OCI-LY3 (cell line): Measurements from ENCODE around the gene RFX4.

ENCODE experiments used
- H2AFZ ChIP-seq: fragments of 200-600, 300-600 bp; shearing (Covaris generic); 2 replicates; pipeline ENCODE4 v1.6.0; 2014; ENCODE audit warnings: antibody characterized with exemption, low read depth, low read length
- H3K27ac ChIP-seq: fragments of 200-600, 300-600 bp; sonication (generic); 2 replicates; pipeline ENCODE4 v1.5.1; 2014; ENCODE audit warnings: mild to moderate bottlenecking, low read length, moderate library complexity, mixed read lengths
- H3K27me3 ChIP-seq: fragments of 200-600, 300-600 bp; sonication (generic); 2 replicates; pipeline ENCODE4 v1.6.1; 2014; ENCODE audit warnings: low read depth, low read length, mixed read lengths
- H3K36me3 ChIP-seq: fragments of 200-600, 300-600 bp; sonication (generic); replicated peaks from 2 replicates; pipeline ENCODE3; 2014; ENCODE audit warnings: low read depth, low read length, mixed read lengths
- H3K4me1 ChIP-seq: fragments of 300-600, 200-600 bp; sonication (generic); 2 replicates; pipeline ENCODE4 v1.6.1; 2014; ENCODE audit warnings: low read length, mixed read lengths
- H3K4me2 ChIP-seq: fragments of 200-600, 300-600 bp; sonication (generic); 2 replicates; pipeline ENCODE4 v1.6.1; 2014; ENCODE audit warnings: low read length, mixed read lengths
- H3K4me3 ChIP-seq: fragments of 300-600, 200-600 bp; sonication (generic); 2 replicates; pipeline ENCODE4 v1.5.1; 2014; ENCODE audit warnings: antibody characterized with exemption, mild to moderate bottlenecking, low read length, moderate library complexity
- H3K79me2 ChIP-seq: fragments of 300-600, 200-600 bp; shearing (Covaris generic); 2 replicates; pipeline ENCODE4 v1.6.1; 2014; ENCODE audit warnings: mild to moderate bottlenecking, low read length, mixed read lengths
- H3K9ac ChIP-seq: fragments of 300-600, 200-600 bp; shearing (Covaris generic); 2 replicates; pipeline ENCODE4 v1.6.0; 2014; ENCODE audit warnings: mild to moderate bottlenecking, low read length, moderate library complexity
- H3K9me3 ChIP-seq: fragments of 200-600, 300-600 bp; shearing (Covaris generic); 2 replicates; pipeline ENCODE4 v1.6.1; 2014; ENCODE audit warnings: low read length, mixed read lengths; ENCODE audit not compliant: insufficient read depth
- H4K20me1 ChIP-seq: fragments of 200-600, 300-600 bp; sonication (generic); 2 replicates; pipeline ENCODE4 v1.6.1; 2016; ENCODE audit warnings: low read length, mixed read lengths; ENCODE audit not compliant: insufficient read depth
- EZH2phosphoT487 ChIP-seq: fragments of 200-600 bp; shearing (Covaris generic); IDR thresholded peaks from 2 replicates; pipeline ENCODE4 v1.6.1; 2018; ENCODE audit warnings: antibody characterized with exemption, mixed run types, low read depth
- TF ChIP-seq, protein P1 (sequence below): fragments of 200-600, 300-600 bp; sonication (generic); IDR thresholded peaks from 2 replicates; pipeline ENCODE4 v1.5.1; 2014; ENCODE audit warnings: antibody characterized with exemption, low read length, low read depth

The RFX4 gene

DNA sequence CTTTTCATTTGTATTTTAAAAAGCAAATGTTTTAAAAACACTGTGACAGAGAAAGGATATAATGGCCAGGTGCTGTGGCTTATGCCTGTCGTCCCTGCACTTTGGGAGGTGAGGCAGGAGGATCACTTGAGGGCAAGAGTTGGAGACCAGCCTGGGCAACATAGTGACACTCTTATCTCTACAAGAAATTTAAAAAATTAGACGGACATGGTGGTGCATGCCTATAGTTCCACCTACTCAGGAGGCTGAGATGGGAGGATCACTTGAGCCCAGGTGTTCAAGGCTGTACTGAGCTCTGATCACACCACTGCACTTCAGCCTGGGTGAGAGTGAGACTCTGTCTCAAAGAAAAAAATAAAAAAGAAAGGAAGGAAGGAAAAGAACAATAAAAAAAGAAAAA lies 7.8 kb downstream of the RFX4 start:
- H3K4me1 ChIP-seq, result no peaks in the 10 kb centered on the region
- no peaks in the 10 kb centered on the region for H3K79me2 ChIP-seq
- no peak for TF ChIP-seq EZH2phosphoT487
- TF ChIP-seq, protein P1, sequence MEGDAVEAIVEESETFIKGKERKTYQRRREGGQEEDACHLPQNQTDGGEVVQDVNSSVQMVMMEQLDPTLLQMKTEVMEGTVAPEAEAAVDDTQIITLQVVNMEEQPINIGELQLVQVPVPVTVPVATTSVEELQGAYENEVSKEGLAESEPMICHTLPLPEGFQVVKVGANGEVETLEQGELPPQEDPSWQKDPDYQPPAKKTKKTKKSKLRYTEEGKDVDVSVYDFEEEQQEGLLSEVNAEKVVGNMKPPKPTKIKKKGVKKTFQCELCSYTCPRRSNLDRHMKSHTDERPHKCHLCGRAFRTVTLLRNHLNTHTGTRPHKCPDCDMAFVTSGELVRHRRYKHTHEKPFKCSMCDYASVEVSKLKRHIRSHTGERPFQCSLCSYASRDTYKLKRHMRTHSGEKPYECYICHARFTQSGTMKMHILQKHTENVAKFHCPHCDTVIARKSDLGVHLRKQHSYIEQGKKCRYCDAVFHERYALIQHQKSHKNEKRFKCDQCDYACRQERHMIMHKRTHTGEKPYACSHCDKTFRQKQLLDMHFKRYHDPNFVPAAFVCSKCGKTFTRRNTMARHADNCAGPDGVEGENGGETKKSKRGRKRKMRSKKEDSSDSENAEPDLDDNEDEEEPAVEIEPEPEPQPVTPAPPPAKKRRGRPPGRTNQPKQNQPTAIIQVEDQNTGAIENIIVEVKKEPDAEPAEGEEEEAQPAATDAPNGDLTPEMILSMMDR, result no peak
- no peaks in the 10 kb centered on the region for H3K9me3 ChIP-seq
- H3K27me3 ChIP-seq, result peaks cover 29% of the 10 kb centered on the region; the same call in 1 of the 2 replicates
- no peak overlapping the region for H3K4me3 ChIP-seq
- H2AFZ ChIP-seq, result no peak overlapping the region
- H3K9ac ChIP-seq, result no peak overlapping the region
- H3K36me3 ChIP-seq, result no peaks in the 10 kb centered on the region
- no peak overlapping the region for H3K27ac ChIP-seq
- no peaks in the 10 kb centered on the region for H4K20me1 ChIP-seq
- no peak overlapping the region for H3K4me2 ChIP-seq

DNA sequence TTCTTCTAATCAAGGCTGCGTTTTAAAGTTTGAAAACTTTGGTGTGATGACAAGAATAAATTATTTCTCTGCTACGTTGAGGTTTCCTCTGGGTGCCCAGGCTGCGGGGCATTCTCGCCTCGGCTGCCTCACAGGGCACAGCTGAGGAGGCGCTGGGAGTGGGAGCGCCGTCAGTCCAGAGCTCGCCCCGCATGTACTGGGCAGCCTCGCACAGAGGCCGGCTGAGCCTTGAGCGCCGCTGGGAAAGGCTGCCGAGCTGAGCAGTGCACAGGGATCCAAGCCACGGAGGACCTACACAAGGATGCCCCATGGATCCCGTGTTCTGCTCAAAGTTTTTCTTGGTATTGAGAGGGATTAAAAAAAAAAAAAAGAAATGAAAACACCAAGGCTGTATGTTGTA lies 11.6 kb downstream of the RFX4 start:
- TF ChIP-seq EZH2phosphoT487, result no peak
- TF ChIP-seq, protein P1, result no peak
- no peak overlapping the region for H3K9ac ChIP-seq
- H2AFZ ChIP-seq, result no peak overlapping the region
- H3K79me2 ChIP-seq, result no peaks in the 10 kb centered on the region
- H3K9me3 ChIP-seq, result no peaks in the 10 kb centered on the region
- H4K20me1 ChIP-seq, result no peaks in the 10 kb centered on the region
- no peak overlapping the region for H3K27ac ChIP-seq
- peaks cover 26% of the 10 kb centered on the region; the same call in 1 of the 2 replicates for H3K27me3 ChIP-seq
- H3K4me2 ChIP-seq, result no peak overlapping the region
- no peaks in the 10 kb centered on the region for H3K4me1 ChIP-seq
- H3K4me3 ChIP-seq, result no peak overlapping the region
- no peaks in the 10 kb centered on the region for H3K36me3 ChIP-seq

DNA sequence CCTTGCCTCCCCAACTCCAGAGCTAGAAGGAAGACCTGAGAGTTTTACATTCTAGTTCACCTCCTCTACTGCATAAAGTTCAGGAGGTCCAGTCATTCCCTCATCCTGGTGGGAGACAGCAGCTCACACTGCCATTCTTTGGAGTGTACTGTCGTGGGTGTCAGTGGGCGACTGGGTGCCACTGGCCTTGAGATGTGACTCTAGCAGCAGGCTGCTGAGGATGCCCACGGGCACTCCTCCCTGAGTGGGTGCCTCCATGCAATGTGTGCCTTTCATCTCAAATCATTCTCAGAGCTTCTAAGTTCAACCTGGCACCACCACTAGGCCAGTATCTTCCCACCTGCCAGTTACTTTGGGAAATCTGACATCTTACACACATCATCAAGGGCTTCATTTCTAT lies 12.5 kb downstream of the RFX4 start:
- H3K4me3 ChIP-seq, result no peak overlapping the region
- H3K9ac ChIP-seq, result no peak overlapping the region

DNA sequence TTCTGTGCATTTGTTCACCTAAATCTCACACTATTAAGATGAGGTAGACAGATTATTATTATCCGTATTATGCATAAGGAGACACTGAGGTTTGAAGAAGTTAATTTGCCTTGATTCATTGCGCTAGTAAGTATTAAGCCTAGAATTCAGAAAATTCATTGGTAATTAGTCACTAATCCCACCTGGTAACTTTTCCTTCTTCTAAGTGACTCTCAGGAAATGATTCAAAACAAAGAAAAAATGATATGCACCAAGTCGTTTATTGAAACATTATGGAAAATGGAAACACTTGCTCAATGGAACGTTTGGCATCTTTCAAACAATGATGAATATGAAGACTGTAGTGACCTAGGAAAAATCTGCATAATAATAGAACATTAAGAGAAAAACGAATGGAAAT lies 15.2 kb downstream of the RFX4 start:
- Histone ChIP-seq H3K27me3 (peaks cover 17% of the 10 kb centered on the region; the same call in 1 of the 2 replicates), H4K20me1 (no peaks in the 10 kb centered on the region), H3K9ac (no peak overlapping the region), H3K27ac (no peak overlapping the region), H3K4me2 (no peak overlapping the region), H3K9me3 (no peaks in the 10 kb centered on the region), H2AFZ (no peak overlapping the region), H3K4me1 (no peaks in the 10 kb centered on the region), H3K79me2 (no peaks in the 10 kb centered on the region), H3K36me3 (no peaks in the 10 kb centered on the region), H3K4me3 (no peak overlapping the region)
- TF ChIP-seq, protein P1, result no peak

More for the DNA sequence above, 12.5 kb downstream of the RFX4 start:
- no peaks in the 10 kb centered on the region for H3K4me1 ChIP-seq
- H3K27ac ChIP-seq, result no peak overlapping the region
- H3K27me3 ChIP-seq, result peaks cover 20% of the 10 kb centered on the region; the same call in 1 of the 2 replicates
- TF ChIP-seq, protein P1, result no peak
- no peak for TF ChIP-seq EZH2phosphoT487
- no peaks in the 10 kb centered on the region for H3K79me2 ChIP-seq
- H4K20me1 ChIP-seq, result no peaks in the 10 kb centered on the region
- no peak overlapping the region for H2AFZ ChIP-seq
- H3K9me3 ChIP-seq, result no peaks in the 10 kb centered on the region
- no peaks in the 10 kb centered on the region for H3K36me3 ChIP-seq
- no peak overlapping the region for H3K4me2 ChIP-seq
